Neural progenitor cell (in vitro differentiated cells): ENCODE results near the gene CFAP69.

ENCODE experiments used
- CTCF ChIP-seq: fragments of 200-600 bp; sonication (generic); IDR thresholded peaks from 2 replicates; pipeline ENCODE4 v1.5.1; 2017; ENCODE audit warnings: antibody characterized with exemption, mild to moderate bottlenecking
- EZH2 ChIP-seq: fragments of 200-600 bp; sonication (generic); IDR thresholded peaks from 2 replicates; pipeline ENCODE4 v1.6.1; 2017; ENCODE audit warnings: antibody characterized with exemption, mild to moderate bottlenecking, moderate library complexity

- TF ChIP-seq CTCF (no peak), EZH2 (no peak)
These were observed 22.4 kb downstream of the CFAP69 start for GRCh38 chr7:90267263-90267858.
